HG02571 (cell line): ENCODE measurements around the gene TIAM2.
A peak's percentile ranks its signal among the peaks of the same experiment; 100 is the strongest.

Experiments used
- ATAC-seq: cut with Tn5 transposase; IDR thresholded peaks from one replicate; pipeline ENCODE4 v1.9.1; 2021; ENCODE audit warnings: mild to moderate bottlenecking, moderate library complexity; ENCODE audit not compliant: unreplicated experiment

Gene TIAM2

DNA sequence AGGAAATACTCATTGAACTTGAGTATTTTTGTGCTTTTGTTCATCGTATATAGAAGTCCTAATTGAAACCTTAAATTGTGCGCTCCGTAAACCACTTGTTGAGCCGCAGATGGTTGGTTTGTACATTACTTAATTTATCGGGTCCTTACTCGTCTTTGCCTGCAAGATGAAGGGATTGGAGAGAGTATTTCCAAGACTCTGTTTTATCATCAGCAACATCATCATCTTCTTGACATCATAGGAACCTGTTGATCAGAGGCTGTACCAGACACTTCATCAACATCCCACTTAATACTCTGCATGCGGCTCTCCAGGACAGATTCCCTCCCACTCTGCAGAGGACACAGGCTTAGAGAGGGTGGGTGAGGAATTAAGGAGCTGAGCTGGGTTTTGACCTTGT lies 28.6 kb downstream of the TIAM2 start:
- ATAC-seq = no peak

DNA sequence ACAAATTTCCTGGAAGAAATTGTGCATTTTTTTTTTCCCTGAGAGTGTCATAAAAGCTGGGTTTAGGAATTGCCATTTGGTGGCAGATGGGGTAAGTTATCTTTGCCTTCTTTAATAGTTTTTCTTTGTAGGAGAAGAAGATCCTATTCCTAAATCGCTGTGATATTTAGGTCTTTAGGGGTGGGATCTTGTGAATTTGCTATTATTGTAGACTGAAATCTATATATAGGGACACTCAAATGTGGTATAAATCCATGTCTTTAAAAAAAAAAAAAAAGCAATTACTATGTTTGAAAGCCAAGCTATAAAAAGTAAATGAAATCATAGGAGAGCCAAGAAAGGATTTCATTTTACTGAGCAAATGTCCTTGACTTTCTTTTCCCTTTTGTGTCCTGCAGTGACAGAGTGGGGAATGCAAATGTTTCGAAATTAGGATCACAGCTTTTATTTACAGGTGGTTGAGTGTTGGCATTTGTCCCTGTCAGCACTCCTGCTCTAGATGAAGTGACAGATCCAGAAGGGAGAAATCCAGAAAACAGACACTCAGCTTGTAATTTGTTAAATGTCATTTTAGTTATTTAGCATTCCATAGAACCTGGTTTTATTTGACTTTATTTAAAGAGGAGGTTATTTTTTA lies 29.4 kb downstream of the TIAM2 start:
- ATAC-seq = no peak

DNA sequence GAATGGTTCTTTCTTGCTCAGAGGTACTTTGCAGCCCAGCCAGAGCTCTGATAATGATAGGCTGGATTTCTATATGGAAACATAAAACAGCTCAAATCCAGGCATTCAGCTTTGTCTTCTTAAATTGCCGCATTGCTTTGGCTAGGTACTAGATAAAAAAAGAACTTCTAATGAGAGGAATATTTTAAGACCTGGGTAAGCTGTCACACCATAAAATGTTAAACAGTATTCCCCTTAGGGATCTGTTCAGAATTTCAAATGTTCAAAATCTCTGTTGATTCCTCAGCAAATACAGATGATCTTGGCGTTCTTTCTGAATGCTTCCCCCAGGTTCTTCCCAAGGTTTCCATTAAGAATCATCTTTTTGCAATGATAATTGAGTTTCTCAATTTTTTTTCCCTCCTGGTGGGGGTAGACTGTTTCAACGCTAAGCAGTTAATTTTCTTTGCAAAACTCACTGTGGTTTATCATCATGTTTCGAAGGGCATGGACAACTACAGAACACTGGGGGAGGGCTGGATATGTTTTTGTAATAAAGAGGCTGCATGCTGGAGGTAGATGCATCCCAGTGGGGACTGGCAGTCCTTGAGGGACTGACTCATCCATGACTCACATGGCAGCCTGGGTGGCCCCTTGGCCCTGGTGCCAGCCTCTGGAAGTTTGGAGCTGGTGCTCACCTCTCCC lies 31.0 kb downstream of the TIAM2 start:
- ATAC-seq = no peak

DNA sequence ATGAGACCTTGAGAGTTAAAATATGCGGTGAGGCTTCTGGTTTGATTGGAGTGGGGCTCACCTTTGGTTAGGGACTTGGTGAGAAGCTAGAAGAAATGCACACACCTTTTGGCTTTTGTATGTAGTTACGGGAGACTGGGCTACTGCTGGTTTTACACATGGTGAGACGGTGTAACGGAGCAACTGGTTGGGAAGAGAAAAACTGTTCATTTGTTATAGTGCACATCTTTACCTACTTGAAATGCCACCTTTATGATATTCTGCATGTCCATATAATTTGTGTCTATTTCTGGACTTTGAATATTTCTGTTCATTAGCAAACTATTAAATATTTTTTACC lies 31.6 kb downstream of the TIAM2 start:
- no peak for ATAC-seq

DNA sequence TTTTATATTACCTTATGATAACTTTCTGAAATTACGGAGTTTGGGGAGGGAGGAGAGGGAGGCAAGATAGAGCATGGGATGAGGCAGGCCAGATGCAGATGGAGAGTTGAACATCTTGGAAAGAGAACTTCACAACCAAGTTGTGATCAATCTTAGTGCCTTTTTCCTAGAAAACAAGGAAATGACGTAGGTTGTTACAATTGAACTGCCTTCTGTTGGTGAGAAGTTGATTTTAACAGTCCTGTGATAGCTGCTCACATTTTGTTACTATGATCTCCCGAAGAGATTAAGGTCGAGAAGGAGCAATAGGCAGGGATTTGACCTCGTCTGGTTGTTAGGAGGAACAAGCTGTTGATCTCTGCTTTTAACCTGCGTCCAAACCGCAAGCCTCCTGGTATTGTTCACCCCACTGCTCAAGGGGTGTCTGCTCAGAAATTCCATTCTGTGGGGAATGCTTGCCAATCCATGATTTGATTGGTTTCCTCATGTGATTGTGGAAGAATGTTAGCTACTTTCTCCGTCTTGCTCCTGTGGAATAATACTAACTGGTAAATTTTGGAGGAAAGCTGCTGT lies 35.1 kb downstream of the TIAM2 start:
- no peak for ATAC-seq

DNA sequence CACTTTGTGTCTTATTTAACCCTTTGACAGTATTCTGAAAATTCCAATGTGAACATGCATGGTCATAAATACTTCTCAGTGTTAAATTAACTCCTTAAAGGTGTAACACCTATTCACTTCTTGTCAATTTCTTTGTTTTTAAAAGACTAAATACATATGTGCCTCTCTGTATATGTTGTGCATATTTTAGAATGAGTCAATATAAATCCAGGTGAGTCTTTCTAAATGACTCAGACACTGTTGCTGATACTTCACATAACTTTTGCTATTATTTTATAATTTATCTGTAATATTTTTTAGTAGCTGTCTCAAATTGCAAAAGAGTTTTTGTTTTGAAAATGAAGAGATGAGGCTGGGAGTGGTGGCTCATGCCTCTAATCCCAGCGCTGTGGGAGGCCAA lies 36.0 kb downstream of the TIAM2 start:
- ATAC-seq = no peak

DNA sequence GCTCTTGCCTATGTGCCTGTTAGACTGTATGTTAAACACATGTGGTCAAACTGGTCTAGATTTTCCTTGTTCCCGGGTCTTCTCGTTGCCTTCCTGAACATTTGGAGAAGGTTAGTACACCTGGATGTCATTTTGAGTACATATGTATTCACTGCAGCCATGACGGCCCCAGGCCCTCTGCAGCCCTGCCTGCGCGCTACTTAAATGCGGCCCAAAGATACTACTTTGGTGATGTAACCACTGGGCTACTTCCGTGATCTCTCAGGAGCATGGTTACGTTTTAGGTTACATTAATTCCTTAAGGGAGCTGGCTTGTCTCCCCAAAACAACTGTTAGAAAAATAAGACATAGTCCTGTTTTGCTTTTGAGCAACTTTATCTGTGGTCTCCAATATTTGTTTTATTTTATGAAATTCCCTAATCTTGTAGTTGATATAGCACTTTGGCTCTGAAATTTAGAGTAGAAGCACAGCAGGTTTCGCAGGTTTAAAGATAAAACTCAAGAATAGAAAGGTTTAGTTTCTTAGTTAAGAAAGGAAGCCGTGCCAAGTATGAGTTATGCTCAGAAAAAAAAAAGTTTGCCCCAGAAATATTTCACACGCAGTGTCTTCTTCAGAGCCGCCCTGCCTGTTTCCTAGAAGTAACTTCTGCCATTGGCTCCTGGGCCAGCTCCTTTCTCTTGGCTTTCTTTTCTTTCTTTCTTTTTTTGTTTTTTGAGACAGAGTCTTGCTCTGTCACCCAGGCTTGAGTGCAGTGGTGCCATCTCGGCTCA lies 38.1 kb downstream of the TIAM2 start:
- ATAC-seq = no peak

DNA sequence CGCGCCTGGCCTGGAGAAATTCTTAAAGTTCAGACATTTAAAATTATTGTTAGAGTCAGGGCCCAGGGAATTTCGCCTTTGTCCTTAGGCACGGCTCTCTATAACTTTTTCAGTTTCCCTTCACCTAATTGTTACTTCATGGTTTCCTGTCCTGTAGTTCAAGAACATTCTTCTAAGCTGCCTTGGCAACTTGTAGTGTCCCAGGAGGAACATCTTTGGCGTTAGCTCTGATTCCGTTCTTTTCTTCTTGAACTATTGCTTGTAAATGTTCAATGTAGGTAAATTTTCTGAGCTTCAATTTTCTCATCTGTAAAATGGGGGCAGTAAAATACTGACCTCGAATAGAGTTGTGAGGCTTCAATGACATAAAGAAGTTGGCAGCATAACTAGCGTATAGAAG lies 41.8 kb downstream of the TIAM2 start:
- no peak for ATAC-seq

DNA sequence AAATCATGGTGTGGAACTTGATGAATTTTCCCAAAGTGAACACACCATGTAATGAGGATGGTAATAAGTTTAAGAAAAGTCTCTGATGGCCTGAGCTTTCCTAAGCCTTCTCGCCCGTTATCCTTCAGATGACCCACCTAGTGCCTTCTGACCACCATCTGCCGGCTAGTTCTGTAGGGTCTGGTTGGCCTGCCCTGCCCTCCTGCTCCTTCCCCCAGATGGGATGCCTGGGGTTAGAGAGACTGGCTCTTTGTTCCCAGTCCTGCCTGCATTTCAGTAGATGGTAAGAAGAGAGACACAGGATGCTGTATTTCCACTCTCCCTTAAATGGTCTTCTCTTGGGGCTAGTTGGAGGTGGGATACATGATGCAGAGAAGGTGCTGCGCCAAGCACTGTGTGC lies 43.0 kb downstream of the TIAM2 start:
- no peak for ATAC-seq

DNA sequence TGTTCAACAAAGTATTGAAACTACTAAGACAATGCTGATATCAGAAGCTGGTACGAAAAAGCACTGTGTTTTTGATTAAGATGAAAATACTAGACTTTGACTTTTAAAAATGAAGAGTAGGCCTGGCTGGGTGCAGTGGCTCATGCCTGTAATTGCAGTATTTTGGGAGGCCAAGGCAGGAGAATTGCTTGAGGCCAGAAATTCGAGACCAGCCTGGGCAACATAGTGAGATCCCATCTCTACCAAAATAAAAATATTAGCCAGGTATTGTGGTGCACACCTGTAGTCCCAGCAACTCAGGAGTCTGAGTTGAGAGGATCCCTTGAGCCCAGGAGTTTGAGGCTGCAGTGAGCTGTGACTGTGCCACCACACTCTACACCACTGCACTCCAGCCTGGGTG lies 43.4 kb downstream of the TIAM2 start:
- ATAC-seq = no peak

DNA sequence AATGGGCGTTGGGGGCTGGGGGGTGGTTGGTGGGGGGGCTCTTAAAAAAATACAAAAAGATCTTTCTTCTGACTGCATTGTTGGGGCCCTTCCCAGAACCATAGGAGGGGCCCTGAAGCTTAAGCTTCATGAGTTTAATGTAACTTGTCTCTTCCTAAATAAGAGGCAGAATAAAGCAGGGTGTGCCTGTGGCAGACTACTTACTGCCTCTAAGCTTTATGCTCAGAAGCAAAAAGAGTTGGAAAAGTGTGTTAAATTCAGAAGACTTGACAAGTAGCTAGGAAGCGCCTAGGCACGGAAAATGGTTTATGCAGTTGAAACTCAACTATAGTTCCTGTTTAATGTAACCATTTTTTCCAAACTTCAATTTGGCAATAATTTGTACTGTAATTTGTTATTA lies 44.5 kb downstream of the TIAM2 start:
- no peak for ATAC-seq

DNA sequence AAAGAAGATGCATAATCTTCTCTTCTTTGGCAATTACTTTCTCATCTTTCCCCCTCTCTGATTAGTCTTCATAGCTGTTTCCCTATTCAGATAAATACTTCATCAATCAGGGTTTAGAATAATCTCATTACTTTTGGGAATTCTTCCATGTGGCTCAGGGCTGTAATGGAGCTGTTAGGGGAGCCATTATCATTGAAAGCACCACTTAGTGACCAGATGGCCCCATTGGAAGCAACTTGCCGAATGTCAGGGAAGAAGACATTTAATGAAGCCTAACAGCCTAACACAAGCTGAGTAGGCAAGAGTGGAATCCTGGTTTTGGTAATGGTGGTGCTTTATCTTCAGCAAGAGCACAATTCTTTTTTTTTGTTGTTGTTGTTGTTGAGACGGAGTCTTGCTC lies 45.0 kb downstream of the TIAM2 start:
- no peak for ATAC-seq

DNA sequence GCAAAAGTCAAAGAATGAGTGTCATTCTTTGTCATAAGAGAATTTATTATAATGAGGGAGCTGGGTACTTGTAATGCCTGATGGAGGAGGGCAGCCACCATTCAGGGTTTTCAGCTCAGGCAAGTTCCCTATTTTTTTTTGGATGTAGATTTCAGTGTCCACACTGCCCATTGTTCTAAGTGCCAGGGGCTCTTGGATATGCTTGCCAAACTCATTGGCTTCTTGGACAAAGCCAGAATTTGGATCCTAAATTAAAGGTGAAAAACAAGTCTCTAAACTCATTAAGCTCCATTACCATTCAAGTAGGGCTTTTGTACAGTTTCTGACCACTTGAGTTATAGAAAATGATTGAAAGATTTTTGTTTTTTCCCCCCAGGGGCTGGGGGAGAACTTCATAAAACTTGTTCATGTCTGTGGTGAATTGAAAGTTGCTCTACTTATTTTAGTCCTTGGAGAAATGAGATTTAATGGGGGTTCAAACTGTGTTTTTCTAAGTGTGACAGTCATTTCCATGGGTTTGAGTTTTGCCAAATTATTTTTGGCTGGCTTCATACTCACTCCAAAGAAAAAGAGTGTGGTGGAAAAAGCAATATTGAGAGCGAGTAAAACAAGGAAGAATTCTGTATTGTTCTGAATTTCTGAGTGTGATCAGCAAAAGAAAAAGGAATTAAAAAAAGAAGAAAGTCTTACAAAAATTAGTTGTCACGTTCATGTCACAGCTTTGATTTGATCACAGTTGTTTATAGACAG lies 46.0 kb downstream of the TIAM2 start:
- ATAC-seq = no peak

DNA sequence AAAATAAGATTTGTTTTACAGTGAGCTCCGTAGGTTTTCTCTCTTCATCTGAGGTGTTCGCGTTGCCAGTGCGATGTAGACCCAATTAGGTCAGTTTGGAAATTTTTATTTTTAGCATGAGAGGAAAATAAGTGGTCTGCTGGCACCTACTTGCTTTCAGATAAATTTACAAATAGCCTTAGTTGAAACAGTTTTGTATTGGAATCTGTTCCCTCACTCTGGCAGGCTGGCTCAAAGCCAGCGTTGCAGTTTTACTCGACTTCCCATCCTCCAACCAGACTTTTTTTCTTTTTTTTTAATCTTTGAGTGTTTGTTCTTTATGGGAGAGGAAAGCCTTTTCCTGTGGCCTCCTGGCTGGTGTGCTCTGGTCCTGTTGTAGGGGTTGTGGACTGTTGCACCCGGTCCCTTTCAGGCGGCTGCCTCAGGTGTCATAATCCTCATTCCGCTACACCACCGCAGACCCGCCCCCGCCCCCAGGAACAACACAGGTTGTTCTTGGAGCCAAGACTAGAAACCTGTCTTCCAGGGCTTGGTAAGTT lies 46.7 kb downstream of the TIAM2 start:
- ATAC-seq = no peak

DNA sequence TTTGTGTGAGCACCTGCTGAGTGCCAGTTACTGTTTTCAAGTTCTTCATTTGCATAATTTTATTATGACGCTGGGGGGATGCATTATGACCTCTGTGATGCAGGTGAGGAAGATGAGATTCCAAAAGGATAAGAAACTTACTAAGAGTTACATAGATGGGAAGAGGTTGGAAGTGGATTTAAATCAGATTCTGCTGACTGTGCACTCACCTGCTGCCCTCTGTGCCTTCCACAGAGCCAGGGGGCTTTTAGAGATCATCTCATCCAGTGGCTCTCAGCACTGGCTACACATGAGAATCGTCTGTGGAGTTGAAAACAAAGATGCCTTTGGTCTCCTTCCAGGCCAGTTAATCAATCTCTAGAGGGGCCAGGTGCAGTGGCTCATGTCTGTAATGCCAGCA lies 47.9 kb downstream of the TIAM2 start:
- no peak for ATAC-seq

DNA sequence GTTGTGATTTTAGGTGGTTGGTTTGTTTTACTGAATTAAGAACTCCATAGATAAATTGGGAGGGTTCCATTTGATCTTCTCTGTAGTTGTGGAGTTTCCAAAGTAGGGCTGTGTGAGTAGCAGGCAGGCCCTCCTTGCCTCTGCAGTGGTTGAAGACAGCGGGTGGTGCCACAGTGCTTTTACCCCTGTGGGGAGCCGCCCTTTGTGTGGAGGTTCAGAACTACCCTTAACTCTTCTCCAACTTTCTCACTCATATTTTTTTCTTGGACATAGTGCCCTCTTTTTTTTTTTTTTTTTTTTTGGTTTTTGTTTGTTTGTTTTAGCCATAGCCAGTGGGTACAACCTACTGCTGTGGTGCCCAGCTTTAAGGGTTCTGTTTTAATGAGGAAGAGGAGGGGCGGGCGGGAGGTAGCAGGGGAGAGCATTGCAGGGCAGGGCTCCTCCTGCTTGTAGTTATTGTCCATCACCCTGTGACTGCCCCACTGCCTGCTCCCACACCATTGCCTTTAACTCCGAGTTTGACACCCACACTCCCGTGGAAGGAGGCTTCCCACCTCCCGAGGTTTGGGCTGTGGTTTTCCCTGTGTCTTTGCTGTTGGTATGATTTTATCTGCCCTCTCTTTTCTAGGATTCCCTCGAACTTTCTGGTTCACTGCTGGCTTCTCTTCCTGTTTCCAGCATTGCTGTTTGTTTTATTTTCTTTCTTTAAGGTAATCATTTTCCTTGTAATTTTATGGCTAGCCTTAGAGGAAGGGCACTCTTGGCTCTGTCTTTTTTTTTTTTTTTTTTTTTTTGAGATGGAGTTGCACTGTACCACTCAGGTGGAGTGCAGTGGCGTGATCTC lies 50.7 kb downstream of the TIAM2 start:
- ATAC-seq = no peak

DNA sequence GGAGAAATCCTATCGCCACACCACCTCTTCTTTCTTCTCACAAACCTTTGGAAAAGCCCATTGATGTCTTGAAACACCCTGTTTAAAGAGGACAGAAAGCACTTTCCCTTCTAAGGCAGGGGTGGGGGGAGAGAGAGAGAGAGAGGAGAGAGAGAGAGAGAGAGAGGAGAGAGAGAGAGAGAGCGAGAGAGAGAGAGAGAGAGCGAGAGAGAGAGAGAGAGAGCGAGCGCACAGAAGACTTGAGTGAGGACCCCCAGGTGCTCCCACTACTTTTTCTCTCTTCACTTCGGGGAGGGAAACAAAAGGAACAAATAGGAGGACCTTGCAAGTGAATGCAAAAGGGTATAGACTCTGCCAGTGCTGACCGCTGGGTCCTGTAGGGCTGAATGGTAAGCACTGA lies 52.4 kb downstream of the TIAM2 start:
- ATAC-seq = no peak

DNA sequence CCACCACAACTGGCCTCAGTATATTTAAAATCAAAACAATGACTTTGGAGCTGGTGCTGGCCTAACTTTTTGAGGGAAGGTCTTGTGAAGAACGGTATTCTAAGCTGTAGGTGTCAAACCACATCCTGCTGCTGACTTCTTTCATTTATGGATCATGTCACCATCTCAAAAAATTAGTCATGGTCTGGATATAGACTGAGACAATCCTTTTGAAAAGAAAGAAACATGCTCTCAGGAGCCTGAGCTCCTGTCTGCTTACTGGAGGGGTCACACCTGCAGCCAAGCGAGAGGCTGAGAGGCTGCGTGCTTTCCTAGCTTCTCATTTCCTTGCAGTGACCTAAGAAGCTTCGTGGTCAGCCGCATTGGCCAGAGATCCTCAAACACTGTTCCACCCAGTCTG lies 55.2 kb downstream of the TIAM2 start:
- peak; percentile 77 for ATAC-seq

DNA sequence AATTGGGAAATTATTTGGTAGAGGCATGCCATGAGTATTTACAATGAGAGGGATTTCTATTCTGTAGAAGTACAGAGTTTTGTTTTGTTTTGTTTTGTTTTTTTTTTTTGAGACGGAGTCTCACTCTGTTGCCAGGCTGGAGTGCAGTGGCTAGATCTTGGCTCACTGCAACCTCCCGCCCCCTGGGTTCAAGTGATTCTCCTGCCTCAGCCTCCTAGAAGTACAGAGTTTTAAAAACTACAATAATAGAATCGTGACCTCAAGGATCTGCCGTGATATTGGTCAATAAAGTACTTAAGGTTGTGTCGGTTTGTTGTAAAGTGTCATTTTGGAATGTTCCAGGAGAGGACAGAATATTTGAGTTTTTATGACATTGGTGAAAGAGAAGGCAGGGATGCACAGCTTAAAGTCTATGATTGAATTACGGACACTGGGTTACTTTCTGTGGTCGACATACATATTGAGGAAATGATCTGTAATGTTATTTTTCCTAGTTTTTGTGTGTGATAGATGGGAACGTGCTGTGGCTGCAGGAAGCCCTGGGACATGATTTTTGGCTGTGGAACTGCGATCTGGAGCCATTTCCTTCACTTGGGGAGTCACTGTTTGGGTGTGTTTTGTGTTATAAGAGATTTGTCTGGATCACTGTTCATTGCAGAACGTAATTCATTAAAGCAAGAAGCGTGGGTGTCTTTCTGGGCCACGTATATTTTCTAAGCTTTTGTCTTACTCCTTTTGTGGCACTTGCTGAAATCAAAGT lies 59.6 kb downstream of the TIAM2 start:
- no peak for ATAC-seq
